Heart left ventricle (tissue), 16 donors: ENCODE data around the gene PKD1. TPM values are rescaled to one million over a fixed set of nuclear protein-coding genes. Genes with fewer than 3 reads are reported as not detected.

ENCODE experiments used
- ATAC-seq, 4 donors: fragments of 200-7000 bp; cut with Tn5 transposase; one replicate each; pipeline ENCODE4 v1.9.1; 2020 to 2022; ENCODE audit warnings: moderate library complexity in 4 of 4, mild to moderate bottlenecking in 3 of 4, moderate number of reproducible peaks in 1 of 4
- DNase-seq, 5 donors: peaks; one replicate each; pipeline ENCODE4 v3.0.0-alpha.2; 2020
- H3K27ac ChIP-seq, 12 donors: fragments of 200-600 bp; sonication (generic) in 4 of 12; one replicate each; pipeline versions ENCODE4 v1.5.0 to v1.8.0; 2016 to 2022; ENCODE audit warnings: mild to moderate bottlenecking in 2 of 12
- H3K27me3 ChIP-seq, 9 donors: fragments of 200-600 bp; sonication (generic) in 2 of 9; one replicate each; pipeline versions ENCODE4 v1.5.1 to v1.8.0; 2016 to 2022; ENCODE audit warnings: mild to moderate bottlenecking in 3 of 9
- H3K36me3 ChIP-seq, 9 donors: fragments of 200-600 bp; sonication (generic) in 2 of 9; one replicate each; pipeline versions ENCODE4 v1.5.0 to v1.8.0; 2018 to 2022; ENCODE audit warnings: mild to moderate bottlenecking in 2 of 9
- H3K4me1 ChIP-seq, 12 donors: fragments of 200-600 bp; sonication (generic) in 4 of 12; one replicate each; pipeline versions ENCODE4 v1.5.0 to v1.8.0; 2016 to 2022; ENCODE audit warnings: mild to moderate bottlenecking in 3 of 12
- H3K4me3 ChIP-seq, 12 donors: fragments of 200-600 bp; sonication (generic) in 4 of 12; one replicate each; pipeline versions ENCODE4 v1.5.0 to v1.8.0; 2017 to 2022; ENCODE audit warnings: mild to moderate bottlenecking in 9 of 12, moderate library complexity in 4 of 12
- H3K9me3 ChIP-seq, 12 donors: fragments of 200-600 bp; sonication (generic) in 4 of 12; one replicate each; pipeline versions ENCODE4 v1.5.0 to v1.8.0; 2016 to 2022; ENCODE audit warnings: mild to moderate bottlenecking in 1 of 12
- CTCF ChIP-seq, 12 donors: fragments of 200-600 bp; sonication (generic) in 4 of 12; IDR thresholded peaks; one replicate each; pipeline versions ENCODE4 v1.5.0 to v1.8.0; 2018 to 2022; ENCODE audit warnings: antibody characterized with exemption in 12 of 12, mild to moderate bottlenecking in 5 of 12
- POLR2A ChIP-seq, 2 donors: fragments of 450-650 bp; IDR thresholded peaks; one replicate each; pipeline ENCODE4 v1.6.1; 2017; ENCODE audit warnings: antibody characterized with exemption in 2 of 2, mild to moderate bottlenecking in 2 of 2, moderate library complexity in 2 of 2
- WGBS, 4 donors: extraction: QIAGEN DNeasy Blood & Tissue Kit in 2 of 4; methylation state at CpG; one replicate each; pipeline versions ENCODE4 v1.1.5 to v1.1.7; 2013 to 2018; 5-methylcytosine and 5-hydroxymethylcytosine counted together
- intact Hi-C, 10 donors: fragments of 100-400 bp; cut with DNase I; formaldehyde crosslinking; loops; one replicate each; pipeline versions ENCODE4 v1.11.1 to v1.14.2; 2022
- polyA plus RNA-seq, 2 donors: library from polyadenylated mRNA; stranded (reverse); fragments of 200-250 nt; gene quantifications; one replicate each; pipeline ENCODE4 v1.2.3, GENCODE V29; 2013
- total RNA-seq, 9 donors: library from RNA; depleted of rRNA in 2 of 9; stranded (reverse); fragments of >200 nt in 2 of 9; fragmentation: NEBNext Ultra II Directional in 3 of 9; extraction: Animal tissue kit (Norgen Biotek cat#: 25700) in 3 of 9; gene quantifications; one replicate each; pipeline versions ENCODE4 v1.1.0 to v1.2.4, GENCODE V29; 2016 to 2023
- donor health status: ischemic (EF 13 %, LVEDD 7.1; RV severe dilation, severe dysfunction).
- donor health status: healthy with polysubstance abuse.
- donor health status: DM: no; HTN: yes; CAD: no.
- donor health status: DM: no; HTN: no; CAD: no.
- donor health status: ischemic (EF 25% LVEDD 6.9; RV normal size, moderate dysfunction).
- donor health status: ischemic (EF 25% LVEDD 5.7; RV mildly dilated, moderate dysfunction).
- donor health status: healthy.
- donor health status: DM: yes; HTN: yes; CAD: no.
- donor health status: ischemic (EF 35%, LVEDD 5.7; RV mildly dilated, moderate dysfunction).
- donor health status: nonischemic (EF 11% LVEDD 7.7; RV severe dilation, severe dysfunction).
- donor health status: DM: yes; HTN: yes; CAD: no.
- donor health status: PGD.
- donor health status: ischemic (EF 29% LVEDD 5.4; RV normal size, mild dysfunction).
- donor health status: nonischemic (EF 23%, LVEDD 6.1; RV moderate dilation, normal function).

The PKD1 gene
- total and polyA plus RNA-seq, 11 donors = 64.9 to 441 (median 105) TPM

- H3K4me3 ChIP-seq = no peak overlapping the region
Measured at GRCh38 chr16:2176047-2176446, 40.3 kb upstream of the PKD1 start.

GRCh38 chr16:2175454-2175853 lies 39.8 kb upstream of the PKD1 start:
- intact Hi-C loops = no loop called here
- DNase-seq (no peak), ATAC-seq (no peak)
- H3K27ac ChIP-seq = no peak overlapping the region
- peaks cover 0 to 71% (median 55%) of the 10 kb centered on the region in 9 donors for H3K36me3 ChIP-seq
- no peaks in the 10 kb centered on the region for H3K9me3 ChIP-seq
- 92 to 96% (median 94%) methylated on average over 10 of the region's 10 CpGs; no CpG with 5 or more reads in 1 of the 4 donors for WGBS, 4 donors
- TF ChIP-seq POLR2A (IDR thresholded peaks at IDR 0.05) (no peak), CTCF (IDR thresholded peaks at IDR 0.05) (no peak)
- H3K4me1 ChIP-seq = no peaks in the 10 kb centered on the region
- H3K4me3 ChIP-seq = no peak overlapping the region
- H3K27me3 ChIP-seq = no peaks in the 10 kb centered on the region

More at GRCh38 chr16:2176047-2176446, 40.3 kb upstream of the PKD1 start:
- Histone ChIP-seq H3K27me3 (no peaks in the 10 kb centered on the region), H3K27ac (no peak overlapping the region), H3K4me1 (no peaks in the 10 kb centered on the region), H3K9me3 (no peaks in the 10 kb centered on the region), H3K36me3 (peaks cover 0 to 68% (median 54%) of the 10 kb centered on the region in 9 donors)
- WGBS, 4 donors = 94 to 96% (median 95%) methylated on average over 9 to 23 of the region's 23 CpGs
- TF ChIP-seq POLR2A (IDR thresholded peaks at IDR 0.05) = no peak
- no peak for TF ChIP-seq CTCF (IDR thresholded peaks at IDR 0.05)
- no peak for DNase-seq
- peak in 1 of 4 donors; percentile 11 for ATAC-seq
- intact Hi-C loops = no loop called here

- no peak for ATAC-seq
- intact Hi-C loops = no loop called here
- Histone ChIP-seq H3K27me3 (no peaks in the 10 kb centered on the region), H3K27ac (no peak overlapping the region), H3K9me3 (no peaks in the 10 kb centered on the region), H3K4me1 (peaks cover 0 to 4% (median 0%) of the 10 kb centered on the region in 12 donors), H3K36me3 (peaks cover 0 to 74% (median 55%) of the 10 kb centered on the region in 9 donors), H3K4me3 (no peak overlapping the region)
- no peak for TF ChIP-seq POLR2A (IDR thresholded peaks at IDR 0.05)
- no peak for TF ChIP-seq CTCF (IDR thresholded peaks at IDR 0.05)
- 85 to 92% (median 89%) methylated on average over 17 to 21 of the region's 21 CpGs for WGBS, 4 donors
- DNase-seq = no peak
Measured at GRCh38 chr16:2174396-2175131, 38.9 kb upstream of the PKD1 start.

GRCh38 chr16:2173916-2174315 lies 38.2 kb upstream of the PKD1 start:
- H3K27ac ChIP-seq = no peak overlapping the region
- DNase-seq (no peak), ATAC-seq (no peak)
- WGBS, 4 donors = 94 to 100% (median 95%) methylated on average over 2 to 4 of the region's 4 CpGs
- no peaks in the 10 kb centered on the region for H3K9me3 ChIP-seq
- TF ChIP-seq POLR2A (IDR thresholded peaks at IDR 0.05) = no peak
- TF ChIP-seq CTCF (IDR thresholded peaks at IDR 0.05) = no peak
- H3K36me3 ChIP-seq = peaks cover 0 to 77% (median 55%) of the 10 kb centered on the region in 9 donors
- no peak overlapping the region for H3K4me3 ChIP-seq
- peaks cover 0 to 7% (median 0%) of the 10 kb centered on the region in 12 donors for H3K4me1 ChIP-seq
- intact Hi-C loops = no loop called here
- no peaks in the 10 kb centered on the region for H3K27me3 ChIP-seq
